ENCODE results near the gene FAM163B.

FAM163B gene

DNA sequence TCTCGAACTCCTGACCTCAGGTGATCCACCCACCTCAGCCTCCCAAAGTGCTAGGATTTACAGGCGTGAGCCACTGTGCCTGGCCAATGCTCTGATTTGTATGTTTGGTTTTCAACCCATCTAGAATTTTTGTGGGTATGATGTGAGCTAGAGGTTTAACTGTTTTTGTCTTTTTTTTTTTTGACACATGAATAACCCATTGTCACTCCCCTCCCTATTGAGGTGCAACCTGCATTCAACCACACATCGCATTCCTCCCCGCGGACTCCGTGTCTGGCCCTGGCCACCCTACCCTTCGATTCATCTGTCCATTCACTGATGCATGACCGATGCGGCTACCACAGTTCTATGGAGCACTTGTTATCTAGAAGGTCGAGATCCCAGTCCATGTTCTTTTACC is 9.5 kb upstream of the FAM163B start:
- no peak for DNase-seq (ENCODE audit: extremely low read depth in 1 of 2, low read depth in 1 of 2)

- no peak for DNase-seq (ENCODE audit: extremely low read depth in 1 of 2, low read depth in 1 of 2)
Observed at GRCh38 chr9:133616643-133617405, 7.6 kb upstream of the FAM163B start.

DNA sequence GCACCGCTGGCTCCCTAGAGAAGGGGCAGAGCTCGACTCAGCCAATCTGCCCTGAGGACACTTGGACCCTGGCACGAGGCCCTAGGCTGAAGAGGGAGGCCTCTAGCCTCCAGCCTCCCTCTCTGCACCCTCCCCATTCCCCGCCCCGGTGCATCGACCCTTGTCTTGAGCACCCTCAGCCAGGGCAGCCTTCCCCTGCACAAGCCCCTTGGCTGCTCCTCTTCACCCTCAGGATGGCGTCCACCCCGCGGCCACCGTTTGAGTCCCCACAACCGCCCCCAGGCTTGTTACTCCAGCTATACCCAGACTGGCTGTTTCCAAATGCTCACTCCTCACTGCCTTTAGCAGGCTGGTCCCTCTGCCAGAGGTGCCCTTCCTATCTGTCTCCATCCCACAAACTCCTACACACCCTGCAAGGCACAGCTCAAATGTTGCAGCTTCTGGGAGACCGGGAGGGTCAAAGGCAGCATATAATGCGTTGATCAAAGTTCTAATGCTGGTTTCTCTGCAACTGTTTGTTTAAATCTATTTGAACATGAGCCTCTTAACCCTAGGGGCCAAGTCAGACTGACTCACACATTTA is 6.5 kb upstream of the FAM163B start:
- DNase-seq (ENCODE audit: extremely low read depth in 1 of 2, low read depth in 1 of 2) = no peak

DNA sequence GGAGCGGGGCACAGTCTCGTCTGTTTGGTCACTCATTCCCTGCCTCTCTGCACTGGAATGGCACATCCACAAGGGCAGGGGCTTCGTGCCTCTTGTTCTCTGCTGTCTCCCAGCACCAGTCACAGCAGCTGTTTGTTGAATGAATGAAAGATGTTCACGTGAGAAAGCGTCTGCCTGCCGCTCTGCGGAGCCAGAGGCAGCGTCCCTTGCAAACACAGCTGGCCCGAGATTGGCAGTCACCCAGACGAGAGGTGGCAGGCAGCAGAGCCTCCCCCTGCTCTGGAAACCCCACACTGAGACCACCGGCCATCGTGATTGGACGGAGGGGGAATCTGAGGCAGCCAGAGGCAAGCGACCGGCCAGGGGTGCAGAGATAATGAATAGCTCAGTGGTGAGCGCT is 6.0 kb upstream of the FAM163B start:
- DNase-seq (ENCODE audit: extremely low read depth in 1 of 2, low read depth in 1 of 2) = no peak

DNA sequence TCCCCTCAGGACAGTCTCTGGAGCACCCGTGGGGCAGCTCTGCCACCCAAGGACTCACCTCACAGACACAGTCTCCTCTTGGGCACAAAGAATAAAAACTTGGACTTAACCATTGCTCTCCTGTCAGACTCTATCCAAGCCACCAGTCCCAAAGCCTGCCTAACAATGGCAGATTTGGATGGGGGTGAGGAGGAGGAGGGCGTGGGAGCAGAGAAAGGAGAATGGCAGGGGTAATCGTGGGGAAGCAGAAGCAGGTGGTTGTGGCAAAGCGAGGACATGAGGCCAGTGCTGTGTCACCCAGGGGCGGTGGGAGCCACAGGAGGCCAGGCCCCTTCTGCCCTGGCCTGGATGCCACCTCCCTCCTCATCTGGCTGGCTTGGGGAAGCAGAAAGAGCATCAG is 5.5 kb upstream of the FAM163B start:
- DNase-seq (ENCODE audit: extremely low read depth in 1 of 2, low read depth in 1 of 2) = no peak

GRCh38 chr9:133614056-133614455 is 4.9 kb upstream of the FAM163B start:
- no peak for DNase-seq (ENCODE audit: extremely low read depth in 1 of 2, low read depth in 1 of 2)

DNA sequence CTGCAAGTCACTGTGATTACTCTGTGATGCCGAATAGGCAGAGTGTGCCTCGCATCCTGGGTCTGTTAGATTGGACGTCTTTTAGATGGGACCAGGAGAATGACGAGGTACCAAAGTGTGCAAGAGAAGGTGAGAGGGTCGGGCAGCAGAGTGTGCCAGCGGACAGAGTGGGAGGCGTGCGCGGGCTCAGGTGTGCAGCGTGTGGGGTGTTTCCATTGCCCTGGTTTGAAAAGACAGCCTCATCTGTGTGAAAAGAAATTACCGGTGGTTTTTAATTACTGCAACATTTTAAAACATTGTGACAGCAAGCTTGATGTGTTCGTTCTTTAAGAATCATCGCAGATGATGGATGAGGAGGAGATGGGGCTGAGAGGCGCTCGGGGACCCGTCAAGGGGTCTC is 4.2 kb upstream of the FAM163B start:
- no peak for DNase-seq (ENCODE audit: extremely low read depth in 1 of 2, low read depth in 1 of 2)

DNA sequence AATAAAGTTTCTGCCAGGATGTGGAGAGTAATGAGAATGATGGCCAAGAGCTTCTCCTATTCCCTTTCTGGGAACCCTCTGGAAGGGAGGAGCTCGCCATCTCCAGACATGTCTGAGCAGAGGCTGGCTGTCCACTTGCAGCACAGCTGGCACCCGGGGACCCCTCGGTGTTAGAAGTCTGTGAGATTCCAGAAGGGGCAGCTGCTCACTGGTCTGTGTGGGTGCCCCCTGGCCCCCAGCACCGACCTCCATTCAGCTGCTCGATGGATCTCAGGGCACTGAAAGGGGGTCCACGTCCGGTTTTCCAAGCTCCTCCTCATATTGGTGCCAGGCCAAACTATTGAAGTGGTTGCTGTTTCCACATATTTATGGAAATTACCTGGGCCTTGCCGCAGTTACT is 3.6 kb upstream of the FAM163B start:
- DNase-seq (ENCODE audit: extremely low read depth in 1 of 2, low read depth in 1 of 2) = no peak

GRCh38 chr9:133612051-133612450 is 2.9 kb upstream of the FAM163B start:
- DNase-seq (ENCODE audit: extremely low read depth in 1 of 2, low read depth in 1 of 2) = no peak

- no peak for DNase-seq (ENCODE audit: extremely low read depth in 1 of 2, low read depth in 1 of 2)
Observed at GRCh38 chr9:133610845-133611244, 1.7 kb upstream of the FAM163B start.

DNA sequence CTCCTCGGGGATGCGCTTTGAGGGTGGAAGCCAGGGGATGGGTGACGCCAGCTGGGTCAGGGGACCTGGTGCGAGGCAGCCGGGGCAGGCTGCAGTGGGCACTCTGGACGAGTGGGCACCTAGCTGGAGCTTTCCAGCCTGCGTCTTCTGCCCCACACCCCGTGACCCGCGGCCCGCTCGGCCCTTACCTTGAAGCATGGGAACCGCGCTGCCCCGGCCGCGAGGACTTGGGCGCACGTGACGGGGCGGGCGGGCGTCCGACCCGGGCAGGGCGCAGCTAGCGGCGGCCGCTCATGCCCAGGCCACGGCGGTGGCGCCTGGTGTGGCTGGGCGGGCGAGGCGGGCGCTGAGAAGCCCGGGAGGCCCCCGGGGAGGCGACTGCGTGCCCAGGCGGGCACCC is 300 bp downstream of the FAM163B start:
- no peak for DNase-seq (ENCODE audit: extremely low read depth in 1 of 2, low read depth in 1 of 2)

DNA sequence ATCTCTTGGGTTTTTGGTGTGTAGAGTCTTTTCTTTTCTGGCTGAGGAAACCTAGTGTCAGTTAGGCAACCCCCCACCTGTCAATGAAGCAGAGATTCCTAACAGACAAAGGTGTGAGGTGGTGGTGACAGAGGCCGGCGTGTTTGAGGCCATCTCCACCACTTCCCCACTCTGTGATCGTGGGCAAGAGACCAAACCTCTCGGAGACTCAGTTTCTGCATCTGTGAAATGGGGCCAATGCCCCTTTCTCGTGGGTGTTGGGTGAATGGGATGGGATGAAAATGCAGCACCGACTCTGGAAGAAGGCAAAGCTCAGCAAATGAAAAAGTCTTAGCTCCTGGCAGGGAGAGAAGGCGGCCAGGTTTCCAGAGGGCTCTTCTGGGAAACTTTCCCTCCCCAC is 807 bp downstream of the FAM163B start:
- DNase-seq (ENCODE audit: extremely low read depth in 1 of 2, low read depth in 1 of 2) = no peak

DNA sequence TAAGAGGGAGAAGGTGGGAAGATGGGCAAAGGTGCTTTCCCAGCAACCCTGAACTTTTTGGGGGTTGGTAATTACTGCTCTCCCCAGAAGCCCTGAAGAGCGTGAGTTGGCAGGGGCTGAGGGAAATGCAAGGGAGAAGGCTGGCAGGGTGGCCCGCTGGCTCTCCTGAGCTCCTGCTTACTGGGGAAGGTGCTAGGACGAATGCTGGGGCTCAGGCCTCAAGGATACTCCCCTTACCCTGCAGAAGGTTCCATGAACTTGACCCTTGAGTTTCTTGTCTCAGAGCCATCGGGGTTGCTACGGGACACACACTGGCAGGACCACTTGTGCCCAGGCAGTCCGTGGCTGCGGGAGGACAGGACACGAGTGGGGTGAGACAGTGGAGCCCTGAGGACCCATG is 1.2 kb downstream of the FAM163B start:
- DNase-seq (ENCODE audit: extremely low read depth in 1 of 2, low read depth in 1 of 2) = no peak

DNA sequence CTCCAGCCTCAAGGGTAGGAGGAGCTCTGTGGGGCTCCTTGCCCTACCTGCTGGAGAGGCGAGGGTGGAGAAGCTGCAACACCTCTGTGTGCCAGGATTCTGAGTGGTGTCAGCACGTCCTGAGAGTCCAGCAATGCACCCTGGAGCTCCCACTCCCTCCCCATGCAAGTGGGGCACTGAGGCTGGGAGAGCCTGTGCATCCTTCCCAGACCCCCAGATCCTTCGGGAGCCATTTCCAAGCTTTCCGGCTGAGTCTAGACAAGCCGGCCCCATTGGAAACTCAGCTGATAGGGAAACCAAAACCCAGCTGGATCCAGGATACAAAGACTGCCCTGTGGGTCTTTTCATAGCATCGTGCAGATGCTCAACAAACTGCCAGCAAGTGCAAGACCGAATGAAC is 1.8 kb downstream of the FAM163B start:
- no peak for DNase-seq (ENCODE audit: extremely low read depth in 1 of 2, low read depth in 1 of 2)

DNA sequence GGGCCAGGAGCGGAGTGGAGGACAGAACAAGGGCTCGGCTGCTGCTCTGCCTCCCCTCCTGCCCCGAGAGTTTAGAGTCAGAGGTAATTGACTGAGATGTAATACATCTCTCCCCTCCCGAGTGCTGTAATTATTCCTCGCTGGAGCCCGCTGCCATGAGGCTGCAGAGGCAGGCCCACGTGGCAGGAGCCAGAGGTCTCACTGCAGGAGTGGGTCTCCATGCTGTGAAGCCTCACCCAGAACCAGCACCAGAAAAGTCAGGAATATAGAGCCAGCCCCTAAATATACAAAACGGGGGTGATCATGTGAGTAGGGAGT is 2.5 kb downstream of the FAM163B start:
- DNase-seq (ENCODE audit: extremely low read depth in 1 of 2, low read depth in 1 of 2) = no peak

- DNase-seq (ENCODE audit: extremely low read depth in 1 of 2, low read depth in 1 of 2) = no peak
Observed at GRCh38 chr9:133605856-133606707, 3.1 kb downstream of the FAM163B start.

DNA sequence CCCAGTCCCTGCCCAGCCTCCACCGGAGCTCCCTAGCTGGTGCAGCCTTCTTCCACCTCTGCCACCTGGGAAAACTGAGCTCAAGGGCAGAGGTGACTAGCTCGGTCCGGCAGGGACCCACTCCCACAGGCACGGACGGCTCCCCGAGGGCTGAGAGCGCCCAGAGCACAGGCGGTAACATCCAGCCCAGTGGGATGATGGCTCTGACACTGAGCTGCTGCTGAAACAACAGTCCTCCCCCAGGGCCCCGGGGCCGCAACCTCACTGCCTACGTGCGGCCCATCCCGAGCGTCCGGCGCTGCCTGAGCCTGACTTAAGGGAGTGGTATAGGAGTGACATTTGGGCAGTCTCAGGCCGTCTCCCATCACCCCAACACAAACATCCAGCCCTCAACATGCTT is 3.7 kb downstream of the FAM163B start:
- DNase-seq (ENCODE audit: extremely low read depth in 1 of 2, low read depth in 1 of 2) = no peak

- no peak for DNase-seq (ENCODE audit: extremely low read depth in 1 of 2, low read depth in 1 of 2)
Observed at GRCh38 chr9:133604856-133605255, 4.3 kb downstream of the FAM163B start.

- DNase-seq (ENCODE audit: extremely low read depth in 1 of 2, low read depth in 1 of 2) = peak in 1 of 2 donors; percentile 18
Observed at GRCh38 chr9:133604214-133604613, 5.0 kb downstream of the FAM163B start.

- DNase-seq (ENCODE audit: extremely low read depth in 1 of 2, low read depth in 1 of 2) = no peak
Observed at GRCh38 chr9:133603135-133603927, 5.9 kb downstream of the FAM163B start.

- DNase-seq (ENCODE audit: extremely low read depth in 1 of 2, low read depth in 1 of 2) = no peak
Observed at GRCh38 chr9:133602277-133602676, 6.9 kb downstream of the FAM163B start.
